ENCODE data around the gene LRRC1. TPM values are rescaled to one million over a fixed set of nuclear protein-coding genes. Genes with fewer than 3 reads are reported as not detected.

The LRRC1 gene
- polyA plus RNA-seq, 1 experiment, result 13.9 TPM

DNA sequence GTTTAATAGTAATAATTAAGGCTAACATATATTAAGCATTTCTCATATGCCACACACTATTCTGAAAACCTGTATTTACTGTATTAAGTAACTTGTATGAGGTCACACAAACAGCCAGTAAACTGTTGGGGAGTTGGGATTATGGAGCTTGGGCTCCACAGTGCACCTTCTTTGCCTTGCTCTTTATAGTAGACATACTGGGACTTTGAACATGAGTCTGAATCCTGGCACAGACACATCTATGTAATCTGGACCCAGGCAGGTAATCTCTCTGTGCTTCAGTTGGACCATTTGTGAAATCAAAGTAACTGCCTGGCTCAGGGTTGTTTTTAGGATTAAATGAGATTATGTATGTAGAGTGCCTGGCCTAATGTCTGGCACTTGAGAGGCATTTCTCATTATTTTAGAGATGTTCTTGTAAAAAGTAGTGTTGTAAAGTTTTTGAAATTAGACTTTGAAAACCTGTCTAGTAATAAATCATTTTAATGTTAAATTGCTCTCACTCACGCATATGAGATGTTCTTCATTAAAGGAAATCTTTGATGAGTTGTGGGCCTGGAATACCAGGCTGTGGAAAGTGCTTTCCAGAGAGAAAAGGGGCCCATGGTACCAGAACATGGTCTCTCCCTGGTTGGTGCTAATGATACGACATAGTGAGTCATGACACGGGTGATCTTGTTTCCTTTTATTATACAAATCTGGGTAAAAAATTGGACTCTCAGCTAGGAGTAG, 34.3 kb downstream of the LRRC1 start:
- CTCF ChIA-PET, result interaction anchor here (1.7 kb wide), 2 partner anchors 101 to 127 kb away, joined by 5 to 6 read pairs; no protein-coding TSS in a partner anchor
- TF ChIP-seq, protein P1, sequence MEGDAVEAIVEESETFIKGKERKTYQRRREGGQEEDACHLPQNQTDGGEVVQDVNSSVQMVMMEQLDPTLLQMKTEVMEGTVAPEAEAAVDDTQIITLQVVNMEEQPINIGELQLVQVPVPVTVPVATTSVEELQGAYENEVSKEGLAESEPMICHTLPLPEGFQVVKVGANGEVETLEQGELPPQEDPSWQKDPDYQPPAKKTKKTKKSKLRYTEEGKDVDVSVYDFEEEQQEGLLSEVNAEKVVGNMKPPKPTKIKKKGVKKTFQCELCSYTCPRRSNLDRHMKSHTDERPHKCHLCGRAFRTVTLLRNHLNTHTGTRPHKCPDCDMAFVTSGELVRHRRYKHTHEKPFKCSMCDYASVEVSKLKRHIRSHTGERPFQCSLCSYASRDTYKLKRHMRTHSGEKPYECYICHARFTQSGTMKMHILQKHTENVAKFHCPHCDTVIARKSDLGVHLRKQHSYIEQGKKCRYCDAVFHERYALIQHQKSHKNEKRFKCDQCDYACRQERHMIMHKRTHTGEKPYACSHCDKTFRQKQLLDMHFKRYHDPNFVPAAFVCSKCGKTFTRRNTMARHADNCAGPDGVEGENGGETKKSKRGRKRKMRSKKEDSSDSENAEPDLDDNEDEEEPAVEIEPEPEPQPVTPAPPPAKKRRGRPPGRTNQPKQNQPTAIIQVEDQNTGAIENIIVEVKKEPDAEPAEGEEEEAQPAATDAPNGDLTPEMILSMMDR (IDR thresholded peaks at IDR 0.05; ENCODE audit: low read depth, low read length), result no peak
- DNase-seq (ENCODE audit: low read depth, low spot score), result no peak
- Histone ChIP-seq H3K4me3 (ENCODE audit: low read depth, low read length) (no peak overlapping the region), H3K9me3 (ENCODE audit: control insufficient read depth, insufficient read depth, low read length) (no peaks in the 10 kb centered on the region), H3K27me3 (ENCODE audit: control insufficient read depth, insufficient read depth, low read length) (no peaks in the 10 kb centered on the region), H3K27ac (ENCODE audit: low read depth, low read length) (no peak overlapping the region)
- POLR2A ChIA-PET, result interaction anchor here (1.1 kb wide), 1 partner anchor 34 kb away, joined by 6 read pairs; the partner anchor contains the start of gene LRRC1

DNA sequence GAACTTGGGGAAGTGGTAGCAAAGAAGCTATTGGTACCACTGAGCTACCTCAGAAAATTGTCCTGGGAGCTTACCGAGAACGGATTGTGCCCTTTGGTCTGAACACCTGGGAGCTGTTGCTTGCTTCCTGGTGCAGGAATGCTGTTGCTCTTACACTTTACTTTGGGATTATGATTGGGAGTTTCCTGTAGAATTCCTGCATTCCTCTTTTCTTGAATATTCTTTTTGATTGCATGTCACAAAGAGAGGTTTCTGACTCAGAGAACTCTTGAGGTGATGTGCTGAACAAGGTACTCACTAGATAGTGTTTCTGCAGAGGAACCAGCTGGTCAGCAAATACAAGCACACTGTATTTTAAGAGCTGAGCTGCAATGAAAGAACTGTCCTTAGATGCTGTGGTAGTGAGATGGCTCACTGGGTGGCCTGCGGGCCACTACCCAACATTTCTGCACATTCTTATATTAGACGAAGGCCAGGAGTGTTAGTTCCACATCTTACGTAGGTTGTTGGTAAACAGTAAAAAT, 35.0 kb downstream of the LRRC1 start:
- TF ChIP-seq, protein P1 (IDR thresholded peaks at IDR 0.05; ENCODE audit: low read depth, low read length), result no peak
- no peak overlapping the region for H3K27ac ChIP-seq (ENCODE audit: low read depth, low read length)
- ChIA-PET CTCF (interaction anchor here (1.2 to 1.7 kb wide), 2 partner anchors 102 to 126 kb away, joined by 4 to 6 read pairs; no protein-coding TSS in a partner anchor), POLR2A (no interaction called here)
- no peaks in the 10 kb centered on the region for H3K9me3 ChIP-seq (ENCODE audit: control insufficient read depth, insufficient read depth, low read length)
- no peak overlapping the region for H3K4me3 ChIP-seq (ENCODE audit: low read depth, low read length)
- no peak for DNase-seq (ENCODE audit: low read depth, low spot score)
- H3K27me3 ChIP-seq (ENCODE audit: control insufficient read depth, insufficient read depth, low read length), result no peaks in the 10 kb centered on the region

DNA sequence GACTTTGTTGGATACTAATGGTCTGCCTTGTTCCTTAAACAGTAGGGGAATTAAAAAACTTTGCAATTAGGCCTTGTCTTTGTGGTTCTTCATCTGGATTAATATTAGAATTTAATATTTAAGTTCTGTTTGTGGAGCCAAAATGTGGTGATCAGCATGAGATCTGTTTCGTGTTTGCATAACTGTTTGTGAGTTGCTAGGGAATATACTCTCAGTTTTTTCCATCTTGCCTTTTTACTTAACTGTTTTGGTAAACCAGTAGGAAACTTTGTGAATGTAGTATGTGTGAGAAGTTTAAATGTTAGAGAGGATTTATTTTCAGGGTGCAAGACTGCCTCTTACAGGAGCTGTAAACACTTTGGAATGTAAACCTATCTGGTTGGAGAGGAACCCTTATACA, 35.6 kb downstream of the LRRC1 start:
- Histone ChIP-seq H3K27me3 (ENCODE audit: control insufficient read depth, insufficient read depth, low read length) (no peaks in the 10 kb centered on the region), H3K27ac (ENCODE audit: low read depth, low read length) (no peak overlapping the region), H3K4me3 (ENCODE audit: low read depth, low read length) (no peak overlapping the region), H3K9me3 (ENCODE audit: control insufficient read depth, insufficient read depth, low read length) (no peaks in the 10 kb centered on the region)
- POLR2A ChIA-PET, result no interaction called here
- CTCF ChIA-PET, result interaction anchor here (1.2 to 1.7 kb wide), 2 partner anchors 102 to 126 kb away, joined by 4 to 6 read pairs; no protein-coding TSS in a partner anchor
- TF ChIP-seq, protein P1 (IDR thresholded peaks at IDR 0.05; ENCODE audit: low read depth, low read length), result no peak
- DNase-seq (ENCODE audit: low read depth, low spot score), result no peak

DNA sequence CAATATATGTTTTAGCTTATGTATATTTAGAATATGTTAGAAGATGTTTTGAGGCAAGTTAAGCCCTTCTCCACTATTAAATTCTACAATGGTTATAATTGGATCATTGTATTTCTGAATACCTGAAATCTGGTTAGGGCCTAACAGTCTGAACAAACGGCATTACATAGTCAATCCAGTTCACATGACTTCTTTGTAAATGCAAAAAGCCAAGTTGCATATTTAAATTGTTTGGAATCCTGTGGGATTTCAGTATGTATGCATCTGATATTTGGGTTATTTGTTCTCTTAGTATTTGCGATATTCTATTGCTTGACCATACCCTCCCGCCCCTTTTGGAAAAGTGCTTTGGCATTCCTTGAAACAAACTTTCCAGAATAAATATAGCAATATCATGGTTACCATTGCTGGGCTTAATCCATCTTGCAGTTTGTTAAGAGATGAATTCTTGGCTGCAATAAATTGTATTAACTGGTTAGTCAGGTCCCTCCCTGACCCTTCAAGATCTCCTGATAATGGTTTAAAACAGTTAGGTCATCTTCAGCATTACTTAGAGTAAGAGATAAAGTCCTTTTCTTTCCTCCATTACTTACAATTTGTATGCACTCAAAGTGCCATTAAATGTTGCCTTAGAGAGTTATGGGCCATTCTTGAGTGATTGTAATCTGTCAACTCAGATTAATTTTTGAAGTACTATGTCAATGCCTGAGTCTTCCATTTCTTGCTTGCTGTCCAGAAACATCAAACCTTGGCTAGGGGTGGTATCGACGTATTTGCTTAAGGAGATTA, 36.5 kb downstream of the LRRC1 start:
- Histone ChIP-seq H3K27me3 (ENCODE audit: control insufficient read depth, insufficient read depth, low read length) (no peaks in the 10 kb centered on the region), H3K9me3 (ENCODE audit: control insufficient read depth, insufficient read depth, low read length) (no peaks in the 10 kb centered on the region), H3K4me3 (ENCODE audit: low read depth, low read length) (no peak overlapping the region), H3K27ac (ENCODE audit: low read depth, low read length) (no peak overlapping the region)
- POLR2A ChIA-PET, result no interaction called here
- no peak for DNase-seq (ENCODE audit: low read depth, low spot score)
- TF ChIP-seq, protein P1 (IDR thresholded peaks at IDR 0.05; ENCODE audit: low read depth, low read length), result no peak
- CTCF ChIA-PET, result interaction anchor here (1.2 to 1.7 kb wide), 2 partner anchors 103 to 125 kb away, joined by 4 to 6 read pairs; no protein-coding TSS in a partner anchor
